NCI-H526 (cell line): Measurements from ENCODE around the gene TGM6.

Experiments
- DNase-seq, 2 experiments: peaks; one replicate each; lab custom pipeline; 2025; lab: John Stamatoyannopoulos, UW

The TGM6 gene

GRCh38 chr20:2364044-2364443, 16.7 kb upstream of the TGM6 start:
- no peak for DNase-seq

GRCh38 chr20:2365091-2365490, 15.6 kb upstream of the TGM6 start:
- no peak for DNase-seq

GRCh38 chr20:2365666-2366065, 15.0 kb upstream of the TGM6 start:
- no peak for DNase-seq

GRCh38 chr20:2368621-2369020, 12.1 kb upstream of the TGM6 start:
- no peak for DNase-seq

- no peak for DNase-seq
Measured at GRCh38 chr20:2373098-2373497, 7.6 kb upstream of the TGM6 start.

GRCh38 chr20:2374346-2375125, 6.2 kb upstream of the TGM6 start:
- no peak for DNase-seq

- no peak for DNase-seq
Measured at GRCh38 chr20:2378893-2379292, 1.8 kb upstream of the TGM6 start.

- DNase-seq: no peak
Measured at GRCh38 chr20:2379511-2380229, 1.0 kb upstream of the TGM6 start.

GRCh38 chr20:2381303-2381702, 602 bp downstream of the TGM6 start:
- no peak for DNase-seq

GRCh38 chr20:2382833-2383232, 2.1 kb downstream of the TGM6 start:
- no peak for DNase-seq

GRCh38 chr20:2385026-2385425, 4.3 kb downstream of the TGM6 start:
- DNase-seq: no peak

GRCh38 chr20:2385496-2385895, 4.8 kb downstream of the TGM6 start:
- DNase-seq: no peak

- DNase-seq: no peak
Measured at GRCh38 chr20:2386516-2387179, 5.9 kb downstream of the TGM6 start.

GRCh38 chr20:2387180-2387577, 6.5 kb downstream of the TGM6 start:
- peak; percentile 27 to 63 for DNase-seq

GRCh38 chr20:2387580-2387979, 6.9 kb downstream of the TGM6 start:
- DNase-seq: no peak

- no peak for DNase-seq
Measured at GRCh38 chr20:2390951-2391675, 10.4 kb downstream of the TGM6 start.

- no peak for DNase-seq
Measured at GRCh38 chr20:2394411-2395055, 13.8 kb downstream of the TGM6 start.

- DNase-seq: no peak
Measured at GRCh38 chr20:2395136-2395535, 14.4 kb downstream of the TGM6 start.

GRCh38 chr20:2396241-2396814, 15.6 kb downstream of the TGM6 start:
- no peak for DNase-seq

- no peak for DNase-seq
Measured at GRCh38 chr20:2397091-2397490, 16.4 kb downstream of the TGM6 start.

- DNase-seq: no peak
Measured at GRCh38 chr20:2397595-2398145, 17.0 kb downstream of the TGM6 start.
